Gastroesophageal sphincter (tissue), 4 donors: Measurements from ENCODE around the gene ST6GAL2. TPM values are rescaled to one million over a fixed set of nuclear protein-coding genes. Genes with fewer than 3 reads are reported as not detected.

Source experiments
- ATAC-seq: fragments of 150-250 bp; one replicate; pipeline ENCODE4 v1.9.1; 2016; ENCODE audit warnings: mild to moderate bottlenecking, moderate library complexity
- H3K27ac ChIP-seq, 4 donors: fragments of 200-600 bp; sonication (generic) in 3 of 4; 1 replicate in 3 of 4; 2 replicates in 1 of 4; pipeline ENCODE4 v1.5.1; 2016 to 2019
- H3K27me3 ChIP-seq: fragments of 200-600 bp; sonication (generic); one replicate; pipeline ENCODE4 v1.5.1; 2019
- H3K36me3 ChIP-seq, 2 donors: fragments of 200-600 bp; sonication (generic); one replicate each; pipeline ENCODE4 v1.5.1; 2019; ENCODE audit warnings: control low read depth in 1 of 2
- H3K4me1 ChIP-seq, 3 donors: fragments of 200-600 bp; sonication (generic); 1 replicate in 2 of 3; 2 replicates in 1 of 3; pipeline ENCODE4 v1.5.1; 2016 to 2019; ENCODE audit warnings: control low read depth in 2 of 3
- H3K4me3 ChIP-seq, 2 donors: fragments of 200-600 bp; sonication (generic); one replicate each; pipeline ENCODE4 v1.5.1; 2019; ENCODE audit warnings: mild to moderate bottlenecking in 1 of 2, moderate library complexity in 1 of 2
- H3K9me3 ChIP-seq, 3 donors: fragments of 200-600 bp; sonication (generic); one replicate each; pipeline ENCODE4 v1.5.1; 2017 to 2019; ENCODE audit warnings: control low read depth in 2 of 3
- CTCF ChIP-seq, 4 experiments: fragments of 200-600 bp in 2 of 4; fragments of 450-650 bp in 2 of 4; sonication (generic) in 1 of 4; IDR thresholded peaks; one replicate each; pipeline ENCODE4 v1.5.1; 2017 to 2019; ENCODE audit warnings: antibody characterized with exemption in 4 of 4, mild to moderate bottlenecking in 2 of 4, moderate library complexity in 2 of 4
- EP300 ChIP-seq: sonication (generic); formaldehyde crosslinking; IDR thresholded peaks from one replicate; pipeline ENCODE4 v1.6.1; 2017; ENCODE audit warnings: antibody characterized with exemption, mild to moderate bottlenecking
- POLR2A ChIP-seq, 2 donors: fragments of 450-650 bp; IDR thresholded peaks; one replicate each; pipeline ENCODE4 v1.6.1; 2017; ENCODE audit warnings: antibody characterized with exemption in 2 of 2, mild to moderate bottlenecking in 2 of 2, moderate library complexity in 1 of 2
- POLR2AphosphoS5 ChIP-seq: sonication (generic); formaldehyde crosslinking; IDR thresholded peaks from one replicate; pipeline ENCODE4 v1.6.1; 2017; ENCODE audit warnings: antibody characterized with exemption
- WGBS, 2 donors: methylation state at CpG; one replicate each; pipeline ENCODE4 v1.1.5; 2018; ENCODE audit warnings: low coverage in 1 of 2; 5-methylcytosine and 5-hydroxymethylcytosine counted together
- total RNA-seq, 4 donors: library from RNA; depleted of rRNA; stranded (reverse); fragments of >200 nt; gene quantifications; one replicate each; pipeline ENCODE4 v1.1.0, GENCODE V29; 2016

Gene ST6GAL2
- total RNA-seq, 4 donors from 2014 or later = 2.4 to 29.0 (median 20.6) TPM

- Histone ChIP-seq H3K36me3 (no peaks in the 10 kb centered on the region), H3K27ac (no peak overlapping the region), H3K9me3 (peaks cover 0 to 12% (median 0%) of the 10 kb centered on the region in 3 donors), H3K4me3 (no peak overlapping the region), H3K4me1 (no peaks in the 10 kb centered on the region), H3K27me3 (no peaks in the 10 kb centered on the region)
- ATAC-seq = no peak
- WGBS, 2 donors = 80 to 83% methylated on average over 1 to 2 of the region's 3 CpGs
- no peak for TF ChIP-seq CTCF (IDR thresholded peaks at IDR 0.05)
- no peak for TF ChIP-seq EP300
- TF ChIP-seq POLR2AphosphoS5 = no peak
- TF ChIP-seq POLR2A (IDR thresholded peaks at IDR 0.05) = no peak
These were observed 114.2 kb downstream of the ST6GAL2 start for GRCh38 chr2:106771811-106772210.

DNA sequence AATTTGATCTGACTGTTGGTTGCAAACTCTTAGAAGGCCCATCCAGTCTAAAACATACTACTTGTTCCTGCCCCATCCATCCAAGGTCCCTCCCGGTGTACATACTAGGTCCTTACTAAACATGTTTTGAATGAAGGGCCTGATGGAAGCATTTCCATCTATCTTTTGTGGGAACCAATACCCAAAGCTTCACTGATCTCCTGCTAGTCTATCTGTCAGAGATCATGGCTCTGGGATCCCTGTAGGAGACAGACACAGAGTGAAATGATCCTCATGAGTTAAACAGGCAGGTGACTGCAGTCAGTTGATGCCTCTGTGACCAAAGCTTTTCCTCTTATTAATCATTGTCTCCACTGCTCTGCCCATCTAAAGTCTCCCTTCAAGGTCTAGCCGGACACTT lies 115.0 kb downstream of the ST6GAL2 start:
- no peak for ATAC-seq
- TF ChIP-seq EP300 = no peak
- TF ChIP-seq CTCF (IDR thresholded peaks at IDR 0.05) = no peak
- no peak for TF ChIP-seq POLR2AphosphoS5
- H3K4me1 ChIP-seq = no peaks in the 10 kb centered on the region

DNA sequence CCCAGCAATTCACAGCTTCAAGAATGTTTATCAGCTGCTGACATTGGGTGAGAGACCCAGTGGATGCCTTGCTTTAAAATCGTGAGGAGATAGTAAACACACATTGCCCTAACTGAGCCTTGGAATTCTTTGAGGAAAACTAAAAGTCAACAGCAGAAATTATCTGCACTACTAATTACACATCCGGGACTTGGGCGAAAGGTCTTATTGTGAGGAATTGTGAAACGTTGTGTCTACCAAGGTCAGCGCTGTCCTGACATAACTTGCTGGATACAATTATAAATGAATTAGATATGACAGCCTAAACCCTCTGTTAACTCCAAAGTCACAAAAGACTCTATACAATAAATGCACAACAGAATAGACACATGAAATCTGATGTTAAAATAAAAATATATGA lies 121.4 kb downstream of the ST6GAL2 start:
- Histone ChIP-seq H3K27ac (no peak overlapping the region), H3K4me1 (peaks cover 0 to 2% (median 0%) of the 10 kb centered on the region in 3 donors), H3K9me3 (no peaks in the 10 kb centered on the region), H3K36me3 (no peaks in the 10 kb centered on the region), H3K4me3 (no peak overlapping the region), H3K27me3 (no peaks in the 10 kb centered on the region)
- 55 to 56% methylated on average over 4 to 5 of the region's 5 CpGs for WGBS, 2 donors
- ATAC-seq = no peak
- TF ChIP-seq POLR2A (IDR thresholded peaks at IDR 0.05) = no peak
- no peak for TF ChIP-seq EP300
- no peak for TF ChIP-seq POLR2AphosphoS5
- no peak for TF ChIP-seq CTCF (IDR thresholded peaks at IDR 0.05)

More for the DNA sequence above, 115.0 kb downstream of the ST6GAL2 start:
- Histone ChIP-seq H3K27ac (no peak overlapping the region), H3K9me3 (peaks cover 0 to 10% (median 0%) of the 10 kb centered on the region in 3 donors), H3K27me3 (no peaks in the 10 kb centered on the region), H3K36me3 (no peaks in the 10 kb centered on the region), H3K4me3 (no peak overlapping the region)
- 100% methylated on average over 1 of the region's 2 CpGs for WGBS, 2 donors

GRCh38 chr2:106759966-106760365 lies 126.0 kb downstream of the ST6GAL2 start:
- H3K27me3 ChIP-seq = no peaks in the 10 kb centered on the region
- no peak for ATAC-seq
- WGBS, 2 donors = 62 to 70% methylated on average over 2 of the region's 2 CpGs

More at GRCh38 chr2:106759966-106760365, 126.0 kb downstream of the ST6GAL2 start:
- no peak for TF ChIP-seq EP300
- TF ChIP-seq POLR2AphosphoS5 = no peak
- TF ChIP-seq POLR2A (IDR thresholded peaks at IDR 0.05) = no peak
- no peak for TF ChIP-seq CTCF (IDR thresholded peaks at IDR 0.05)
- Histone ChIP-seq H3K4me3 (no peak overlapping the region), H3K4me1 (peaks cover 0 to 15% (median 3%) of the 10 kb centered on the region in 3 donors), H3K27ac (no peak overlapping the region), H3K36me3 (no peaks in the 10 kb centered on the region), H3K9me3 (no peaks in the 10 kb centered on the region)
